ENCODE results near the gene C10orf71.

C10orf71 gene

GRCh38 chr10:49298983-49299815, at the start of gene C10orf71:
Gene C10orf71, plus strand, starts transcription at chr10:49299170. Its CDS starts 23,376 bp downstream, at chr10:49322546.
- H3K27me3 Mint-ChIP-seq, result no peaks in the 10 kb centered on the region
- no peak for ATAC-seq (replicated peaks; ENCODE audit: extremely low read depth, poor library complexity, severe bottlenecking)
- no peaks in the 10 kb centered on the region for H3K36me3 Mint-ChIP-seq (ENCODE audit: insufficient read depth)
- H3K9me3 Mint-ChIP-seq, result no peaks in the 10 kb centered on the region
- no peak within 1 kb of the TSS for H3K4me3 Mint-ChIP-seq
- H3K4me1 Mint-ChIP-seq, result no peaks in the 10 kb centered on the region
- DNase-seq (ENCODE audit: low spot score in 2 of 2), result no peak
- no peak within 1 kb of the TSS for H3K27ac Mint-ChIP-seq (ENCODE audit: low read depth)

DNA sequence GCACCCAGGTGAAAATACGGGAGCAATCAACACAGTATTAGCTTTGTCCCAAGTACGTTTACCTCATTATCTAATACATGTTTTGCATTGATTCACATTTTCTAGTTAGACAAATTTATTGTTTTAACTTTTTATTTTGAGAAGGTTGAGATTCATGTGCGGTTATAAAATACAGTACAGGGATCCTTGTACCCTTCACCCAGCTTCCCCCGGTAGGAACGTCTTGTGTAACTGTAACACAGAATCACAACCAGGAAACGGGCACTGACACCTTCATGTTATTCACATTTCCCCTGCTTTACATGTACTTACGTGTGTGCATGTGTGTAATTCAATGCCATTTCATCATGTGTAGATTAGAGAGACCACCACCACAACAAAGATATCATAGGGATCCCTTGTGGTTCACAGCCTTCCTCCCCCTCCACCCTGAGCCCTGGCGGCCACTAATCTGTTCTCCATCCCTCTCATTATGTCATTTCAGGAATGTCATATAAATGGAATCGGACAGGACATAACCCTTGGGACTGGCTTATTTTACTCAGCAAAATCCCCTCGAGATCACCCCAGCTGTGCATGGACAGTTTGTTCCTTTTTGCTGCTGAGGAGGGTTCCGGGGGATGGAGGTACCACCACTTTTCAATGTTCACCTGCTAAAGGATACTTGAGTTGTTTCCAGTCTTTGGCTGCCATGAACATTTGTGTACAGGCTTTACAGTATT, 46.5 kb upstream of the C10orf71 start:
- no peaks in the 10 kb centered on the region for H3K27me3 Mint-ChIP-seq
- no peak overlapping the region for H3K27ac Mint-ChIP-seq (ENCODE audit: low read depth)
- H3K4me1 Mint-ChIP-seq, result peaks cover 6% of the 10 kb centered on the region

DNA sequence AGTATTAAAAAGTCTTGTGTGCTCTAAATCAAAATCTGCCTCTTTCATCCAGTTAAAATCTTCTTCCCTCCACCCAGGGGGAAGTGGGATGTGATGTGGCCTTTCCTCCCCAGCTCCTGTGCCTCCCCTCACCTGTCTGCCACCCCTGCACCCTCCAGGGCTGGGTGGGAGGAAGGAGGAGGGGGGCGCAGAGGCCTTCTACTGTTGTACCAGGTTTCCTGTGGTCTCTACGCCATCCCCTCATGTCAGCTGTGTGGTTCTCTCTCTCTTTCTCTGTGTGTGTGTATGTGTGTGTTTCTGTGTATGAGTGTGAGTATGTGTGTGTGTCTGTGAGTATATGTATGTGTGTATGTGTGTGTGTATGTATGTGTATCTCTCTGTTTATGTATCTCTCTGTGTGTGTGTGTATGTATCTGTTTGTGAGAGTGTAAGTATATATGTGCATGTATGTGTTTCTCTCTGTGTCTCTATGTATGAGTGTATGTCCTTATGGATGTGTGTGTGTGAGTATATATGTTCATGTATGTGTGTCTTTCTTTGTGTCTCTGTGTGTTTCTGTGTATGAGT, 45.5 kb upstream of the C10orf71 start:
- Mint-ChIP-seq H3K4me1 (peaks cover 6% of the 10 kb centered on the region), H3K4me3 (no peak overlapping the region), H3K9me3 (peaks cover 1% of the 10 kb centered on the region), H3K27ac (ENCODE audit: low read depth) (no peak overlapping the region), H3K36me3 (ENCODE audit: insufficient read depth) (no peaks in the 10 kb centered on the region), H3K27me3 (no peaks in the 10 kb centered on the region)
- ATAC-seq (replicated peaks; ENCODE audit: extremely low read depth, poor library complexity, severe bottlenecking) (peak; percentile 36), DNase-seq (ENCODE audit: low spot score in 2 of 2) (no peak)

More for the DNA sequence above, 46.5 kb upstream of the C10orf71 start:
- H3K4me3 Mint-ChIP-seq, result no peak overlapping the region
- no peak for ATAC-seq (replicated peaks; ENCODE audit: extremely low read depth, poor library complexity, severe bottlenecking)
- H3K9me3 Mint-ChIP-seq, result peaks cover 6% of the 10 kb centered on the region
- H3K36me3 Mint-ChIP-seq (ENCODE audit: insufficient read depth), result no peaks in the 10 kb centered on the region
- DNase-seq (ENCODE audit: low spot score in 2 of 2), result no peak

GRCh38 chr10:49254150-49254549, 44.8 kb upstream of the C10orf71 start:
- no peaks in the 10 kb centered on the region for H3K9me3 Mint-ChIP-seq
- peaks cover 6% of the 10 kb centered on the region for H3K4me1 Mint-ChIP-seq
- no peak overlapping the region for H3K4me3 Mint-ChIP-seq
- no peaks in the 10 kb centered on the region for H3K36me3 Mint-ChIP-seq (ENCODE audit: insufficient read depth)
- no peak overlapping the region for H3K27ac Mint-ChIP-seq (ENCODE audit: low read depth)
- no peaks in the 10 kb centered on the region for H3K27me3 Mint-ChIP-seq
- DNase-seq (ENCODE audit: low spot score in 2 of 2) (no peak), ATAC-seq (replicated peaks; ENCODE audit: extremely low read depth, poor library complexity, severe bottlenecking) (no peak)

DNA sequence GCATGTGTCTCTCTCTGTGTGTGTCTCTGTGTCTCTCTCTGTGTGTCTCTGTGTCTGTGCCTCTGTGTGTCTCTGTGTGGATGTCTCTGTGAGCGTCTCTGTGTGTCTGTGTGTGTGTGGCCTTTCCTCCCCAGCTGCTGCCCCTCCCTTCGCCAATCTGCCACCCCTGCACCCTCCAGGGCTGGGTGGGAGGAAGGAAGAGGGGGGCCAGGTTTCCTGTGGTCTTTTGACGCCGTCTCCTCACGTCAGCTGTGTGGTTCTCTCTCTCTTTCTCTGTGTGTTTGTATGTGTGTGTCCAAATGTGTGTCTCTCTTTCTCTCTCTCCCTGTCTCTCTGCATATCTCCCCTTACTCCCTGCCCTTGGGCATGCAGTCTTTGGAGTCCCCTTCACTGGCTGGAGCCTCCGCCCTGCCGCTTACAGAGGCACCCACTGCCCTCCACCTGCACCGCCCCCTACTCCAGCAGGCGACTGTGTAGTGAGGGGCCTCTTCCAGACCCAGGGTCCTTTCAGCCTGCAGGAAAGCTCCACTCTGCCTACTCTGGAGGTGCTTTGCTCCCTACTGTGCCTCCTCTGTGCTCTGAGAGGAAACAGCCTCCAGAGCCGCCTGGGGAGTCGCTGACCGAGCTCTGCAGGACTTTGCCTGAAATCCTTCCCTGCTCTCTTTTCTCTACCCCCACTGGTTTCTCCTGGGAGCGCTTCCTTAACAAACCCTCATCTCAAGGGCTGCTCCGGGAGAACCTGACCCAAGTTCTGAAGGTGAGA, 44.2 kb upstream of the C10orf71 start:
- peaks cover 2% of the 10 kb centered on the region for H3K27me3 Mint-ChIP-seq
- H3K4me3 Mint-ChIP-seq, result no peak overlapping the region
- no peaks in the 10 kb centered on the region for H3K9me3 Mint-ChIP-seq
- no peak overlapping the region for H3K27ac Mint-ChIP-seq (ENCODE audit: low read depth)
- H3K4me1 Mint-ChIP-seq, result peaks cover 6% of the 10 kb centered on the region
- H3K36me3 Mint-ChIP-seq (ENCODE audit: insufficient read depth), result no peaks in the 10 kb centered on the region
- DNase-seq (ENCODE audit: low spot score in 2 of 2), result peak in 1 of 2 donors; percentile 56
- ATAC-seq (replicated peaks; ENCODE audit: extremely low read depth, poor library complexity, severe bottlenecking), result peak; percentile 94

DNA sequence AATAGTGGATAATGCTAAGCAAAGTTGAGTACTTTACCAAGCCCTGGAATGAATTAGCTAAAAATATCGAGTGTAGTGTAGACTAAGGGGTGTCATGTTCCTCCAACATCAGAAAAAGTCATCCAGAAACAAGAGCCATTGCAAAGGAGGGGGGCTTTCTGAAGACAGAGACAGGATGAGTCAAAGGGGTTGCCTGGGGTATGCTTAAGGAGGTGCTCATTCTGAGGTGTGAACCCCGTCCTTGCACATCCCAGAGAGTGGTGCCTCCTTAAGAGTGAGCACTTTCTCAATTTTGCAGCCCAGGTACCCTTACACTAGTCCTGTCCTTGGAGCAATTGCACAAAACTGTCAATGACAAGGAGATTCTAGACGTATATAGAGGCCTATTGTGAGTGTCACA, 43.1 kb upstream of the C10orf71 start:
- H3K4me3 Mint-ChIP-seq, result no peak overlapping the region
- DNase-seq (ENCODE audit: low spot score in 2 of 2) (no peak), ATAC-seq (replicated peaks; ENCODE audit: extremely low read depth, poor library complexity, severe bottlenecking) (no peak)
- H3K27ac Mint-ChIP-seq (ENCODE audit: low read depth), result no peak overlapping the region
- H3K36me3 Mint-ChIP-seq (ENCODE audit: insufficient read depth), result no peaks in the 10 kb centered on the region
- H3K9me3 Mint-ChIP-seq, result no peaks in the 10 kb centered on the region
- peaks cover 10% of the 10 kb centered on the region for H3K27me3 Mint-ChIP-seq
- H3K4me1 Mint-ChIP-seq, result peaks cover 6% of the 10 kb centered on the region

- Mint-ChIP-seq H3K36me3 (ENCODE audit: insufficient read depth) (no peaks in the 10 kb centered on the region), H3K27me3 (peaks cover 10% of the 10 kb centered on the region), H3K9me3 (no peaks in the 10 kb centered on the region), H3K27ac (ENCODE audit: low read depth) (no peak overlapping the region), H3K4me3 (no peak overlapping the region), H3K4me1 (peaks cover 6% of the 10 kb centered on the region)
- no peak for ATAC-seq (replicated peaks; ENCODE audit: extremely low read depth, poor library complexity, severe bottlenecking)
- no peak for DNase-seq (ENCODE audit: low spot score in 2 of 2)
Measured at GRCh38 chr10:49257154-49257553, 41.8 kb upstream of the C10orf71 start.

GRCh38 chr10:49257626-49258349, 41.2 kb upstream of the C10orf71 start:
- DNase-seq (ENCODE audit: low spot score in 2 of 2) (no peak), ATAC-seq (replicated peaks; ENCODE audit: extremely low read depth, poor library complexity, severe bottlenecking) (no peak)
- peaks cover 10% of the 10 kb centered on the region for H3K27me3 Mint-ChIP-seq
- H3K4me3 Mint-ChIP-seq, result no peak overlapping the region
- no peak overlapping the region for H3K27ac Mint-ChIP-seq (ENCODE audit: low read depth)
- peaks cover 6% of the 10 kb centered on the region for H3K4me1 Mint-ChIP-seq
- H3K9me3 Mint-ChIP-seq, result no peaks in the 10 kb centered on the region
- no peaks in the 10 kb centered on the region for H3K36me3 Mint-ChIP-seq (ENCODE audit: insufficient read depth)

- peaks cover 6% of the 10 kb centered on the region for H3K4me1 Mint-ChIP-seq
- no peaks in the 10 kb centered on the region for H3K36me3 Mint-ChIP-seq (ENCODE audit: insufficient read depth)
- DNase-seq (ENCODE audit: low spot score in 2 of 2), result no peak
- H3K9me3 Mint-ChIP-seq, result no peaks in the 10 kb centered on the region
- no peak overlapping the region for H3K4me3 Mint-ChIP-seq
- peaks cover 10% of the 10 kb centered on the region for H3K27me3 Mint-ChIP-seq
- no peak for ATAC-seq (replicated peaks; ENCODE audit: extremely low read depth, poor library complexity, severe bottlenecking)
- no peak overlapping the region for H3K27ac Mint-ChIP-seq (ENCODE audit: low read depth)
Measured at GRCh38 chr10:49258350-49258683, 40.7 kb upstream of the C10orf71 start.

GRCh38 chr10:49260644-49261296, 38.2 kb upstream of the C10orf71 start:
- peaks cover 3% of the 10 kb centered on the region for H3K4me1 Mint-ChIP-seq
- DNase-seq (ENCODE audit: low spot score in 2 of 2), result no peak
- no peak overlapping the region for H3K27ac Mint-ChIP-seq (ENCODE audit: low read depth)
- no peak overlapping the region for H3K4me3 Mint-ChIP-seq
- peaks cover 3% of the 10 kb centered on the region for H3K9me3 Mint-ChIP-seq
- H3K27me3 Mint-ChIP-seq, result peaks cover 10% of the 10 kb centered on the region
- no peaks in the 10 kb centered on the region for H3K36me3 Mint-ChIP-seq (ENCODE audit: insufficient read depth)
- no peak for ATAC-seq (replicated peaks; ENCODE audit: extremely low read depth, poor library complexity, severe bottlenecking)

DNA sequence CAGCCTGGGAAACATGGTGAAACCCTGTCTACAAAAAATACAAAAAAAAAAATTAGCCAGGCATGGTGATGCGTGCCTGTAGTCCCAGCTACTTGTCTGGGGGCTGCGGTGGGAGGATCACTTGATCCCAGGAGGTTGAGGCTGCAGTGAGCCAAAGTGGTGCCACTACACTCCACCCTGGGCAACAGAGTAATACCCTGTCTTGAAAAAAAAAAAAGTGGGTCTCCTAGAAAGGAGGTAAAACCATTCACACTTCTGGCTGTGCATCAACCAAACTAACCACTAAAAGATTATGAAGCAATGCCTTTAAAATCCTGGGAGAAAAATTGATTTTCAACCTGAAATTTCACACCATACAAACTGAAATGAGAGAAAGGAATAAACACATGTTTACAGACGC, 35.4 kb upstream of the C10orf71 start:
- Mint-ChIP-seq H3K27me3 (peaks cover 10% of the 10 kb centered on the region), H3K9me3 (peaks cover 14% of the 10 kb centered on the region), H3K4me1 (no peaks in the 10 kb centered on the region), H3K27ac (ENCODE audit: low read depth) (no peak overlapping the region), H3K36me3 (ENCODE audit: insufficient read depth) (no peaks in the 10 kb centered on the region), H3K4me3 (no peak overlapping the region)
- ATAC-seq (replicated peaks; ENCODE audit: extremely low read depth, poor library complexity, severe bottlenecking) (no peak), DNase-seq (ENCODE audit: low spot score in 2 of 2) (no peak)
